Tibial artery (tissue), 4 donors: ENCODE results near the gene MRFAP1L1.

Experiments
- DNase-seq, 2 donors: peaks; one replicate each; pipeline ENCODE4 v3.0.0-alpha.2; 2019
- H3K27ac ChIP-seq, 2 donors: fragments of 200-600 bp; sonication (generic) in 1 of 2; 1 replicate in 1 of 2; 2 replicates in 1 of 2; pipeline ENCODE4 v1.5.1; 2018 to 2019; ENCODE audit warnings: mild to moderate bottlenecking in 1 of 2
- H3K27me3 ChIP-seq, 2 donors: fragments of 200-600 bp; sonication (generic) in 1 of 2; one replicate each; pipeline versions ENCODE4 v1.5.1 to v1.6.0; 2016 to 2019
- H3K36me3 ChIP-seq, 3 donors: fragments of 200-600 bp; sonication (generic) in 2 of 3; one replicate each; pipeline ENCODE4 v1.5.1; 2016 to 2019; ENCODE audit warnings: mild to moderate bottlenecking in 2 of 3
- H3K4me1 ChIP-seq, 4 donors: fragments of 200-600 bp; sonication (generic) in 2 of 4; 1 replicate in 3 of 4; 2 replicates in 1 of 4; pipeline ENCODE4 v1.5.1; 2016 to 2019
- H3K4me3 ChIP-seq, 2 donors: fragments of 200-600 bp; sonication (generic) in 1 of 2; 1 replicate in 1 of 2; 2 replicates in 1 of 2; pipeline ENCODE4 v1.5.1; 2018 to 2019; ENCODE audit warnings: mild to moderate bottlenecking in 2 of 2
- H3K9me3 ChIP-seq, 3 donors: fragments of 200-600 bp; sonication (generic) in 1 of 3; one replicate each; pipeline ENCODE4 v1.5.1; 2016 to 2019
- intact Hi-C: fragments of 100-400 bp; cut with DNase I; formaldehyde crosslinking; loops from one replicate; pipeline ENCODE4 v1.15.0; 2023; ENCODE audit warnings: low total_unique reads
- TF ChIP-seq, protein P1 (sequence below), 2 experiments: fragments of 200-600 bp in 1 of 2; fragments of 450-650 bp in 1 of 2; IDR thresholded peaks; one replicate each; pipeline ENCODE4 v1.5.1; 2017 to 2019; ENCODE audit warnings: antibody characterized with exemption in 2 of 2, mild to moderate bottlenecking in 1 of 2, moderate library complexity in 1 of 2

MRFAP1L1 gene

DNA sequence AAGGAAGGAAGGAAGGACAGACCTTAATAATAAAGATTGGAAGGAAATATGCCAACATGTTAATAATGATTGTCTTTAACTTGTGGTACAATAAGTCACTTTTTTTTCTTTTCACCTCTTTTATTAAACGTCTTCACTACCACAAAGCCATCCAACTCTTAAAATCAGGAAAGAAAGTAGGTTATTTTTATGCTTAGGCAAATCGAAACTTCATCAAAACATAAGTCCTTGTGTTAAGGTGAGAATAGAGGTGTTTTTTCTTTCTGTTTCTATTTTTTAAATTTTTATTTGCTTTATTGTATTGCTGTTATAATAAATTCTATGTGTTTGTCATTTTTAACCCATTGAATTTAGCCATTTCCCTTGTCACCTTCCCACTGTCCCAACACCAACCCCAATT is 32.8 kb upstream of the MRFAP1L1 start:
- no peaks in the 10 kb centered on the region for H3K36me3 ChIP-seq
- no peak overlapping the region for H3K27ac ChIP-seq
- no peaks in the 10 kb centered on the region for H3K9me3 ChIP-seq
- TF ChIP-seq, protein P1, sequence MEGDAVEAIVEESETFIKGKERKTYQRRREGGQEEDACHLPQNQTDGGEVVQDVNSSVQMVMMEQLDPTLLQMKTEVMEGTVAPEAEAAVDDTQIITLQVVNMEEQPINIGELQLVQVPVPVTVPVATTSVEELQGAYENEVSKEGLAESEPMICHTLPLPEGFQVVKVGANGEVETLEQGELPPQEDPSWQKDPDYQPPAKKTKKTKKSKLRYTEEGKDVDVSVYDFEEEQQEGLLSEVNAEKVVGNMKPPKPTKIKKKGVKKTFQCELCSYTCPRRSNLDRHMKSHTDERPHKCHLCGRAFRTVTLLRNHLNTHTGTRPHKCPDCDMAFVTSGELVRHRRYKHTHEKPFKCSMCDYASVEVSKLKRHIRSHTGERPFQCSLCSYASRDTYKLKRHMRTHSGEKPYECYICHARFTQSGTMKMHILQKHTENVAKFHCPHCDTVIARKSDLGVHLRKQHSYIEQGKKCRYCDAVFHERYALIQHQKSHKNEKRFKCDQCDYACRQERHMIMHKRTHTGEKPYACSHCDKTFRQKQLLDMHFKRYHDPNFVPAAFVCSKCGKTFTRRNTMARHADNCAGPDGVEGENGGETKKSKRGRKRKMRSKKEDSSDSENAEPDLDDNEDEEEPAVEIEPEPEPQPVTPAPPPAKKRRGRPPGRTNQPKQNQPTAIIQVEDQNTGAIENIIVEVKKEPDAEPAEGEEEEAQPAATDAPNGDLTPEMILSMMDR (IDR thresholded peaks at IDR 0.05), result no peak
- intact Hi-C loops, result no loop called here
- DNase-seq, result no peak
- H3K4me1 ChIP-seq, result peaks cover 0 to 12% (median 11%) of the 10 kb centered on the region in 4 donors
- no peaks in the 10 kb centered on the region for H3K27me3 ChIP-seq
- H3K4me3 ChIP-seq, result no peak overlapping the region

- Histone ChIP-seq H3K36me3 (no peaks in the 10 kb centered on the region), H3K27ac (no peak overlapping the region), H3K4me3 (no peak overlapping the region), H3K4me1 (no peaks in the 10 kb centered on the region), H3K9me3 (no peaks in the 10 kb centered on the region), H3K27me3 (no peaks in the 10 kb centered on the region)
- TF ChIP-seq, protein P1 (IDR thresholded peaks at IDR 0.05), result no peak
- DNase-seq, result no peak
- intact Hi-C loops, result no loop called here
Measured at GRCh38 chr4:6740347-6740746, 30.7 kb upstream of the MRFAP1L1 start.

- no peak for DNase-seq
- Histone ChIP-seq H3K4me3 (no peak overlapping the region), H3K27ac (no peak overlapping the region), H3K27me3 (no peaks in the 10 kb centered on the region), H3K9me3 (no peaks in the 10 kb centered on the region), H3K36me3 (no peaks in the 10 kb centered on the region), H3K4me1 (no peaks in the 10 kb centered on the region)
- TF ChIP-seq, protein P1 (IDR thresholded peaks at IDR 0.05), result no peak
- intact Hi-C loops, result no loop called here
Measured at GRCh38 chr4:6739920-6740319, 30.3 kb upstream of the MRFAP1L1 start.

GRCh38 chr4:6734165-6734786 is 24.6 kb upstream of the MRFAP1L1 start:
- H3K27ac ChIP-seq, result no peak overlapping the region
- H3K36me3 ChIP-seq, result no peaks in the 10 kb centered on the region
- no peaks in the 10 kb centered on the region for H3K27me3 ChIP-seq
- H3K9me3 ChIP-seq, result no peaks in the 10 kb centered on the region
- peaks cover 0 to 13% (median 11%) of the 10 kb centered on the region in 4 donors for H3K4me1 ChIP-seq
- DNase-seq, result no peak
- no peak overlapping the region for H3K4me3 ChIP-seq
- TF ChIP-seq, protein P1 (IDR thresholded peaks at IDR 0.05), result no peak
- intact Hi-C loops, result no loop called here

GRCh38 chr4:6733358-6734164 is 23.9 kb upstream of the MRFAP1L1 start:
- TF ChIP-seq, protein P1 (IDR thresholded peaks at IDR 0.05), result no peak
- intact Hi-C loops, result no loop called here
- peak overlapping the region; percentile 57 to 70 for H3K27ac ChIP-seq

More at GRCh38 chr4:6733358-6734164, 23.9 kb upstream of the MRFAP1L1 start:
- no peak for DNase-seq
- Histone ChIP-seq H3K27me3 (no peaks in the 10 kb centered on the region), H3K36me3 (no peaks in the 10 kb centered on the region), H3K9me3 (no peaks in the 10 kb centered on the region), H3K4me3 (no peak overlapping the region), H3K4me1 (peaks cover 0 to 13% (median 11%) of the 10 kb centered on the region in 4 donors)
